ENCODE data around the gene P2RY14. TPM values are rescaled to one million over a fixed set of nuclear protein-coding genes. Genes with fewer than 3 reads are reported as not detected.
"Not testable (repeated sequence)": the region's sequence is repeated elsewhere in the genome, so short reads cannot be mapped to it uniquely, and the experiment has no call there.

Gene P2RY14
- total RNA-seq, 1 donor from 2014 or later, result not detected

DNA sequence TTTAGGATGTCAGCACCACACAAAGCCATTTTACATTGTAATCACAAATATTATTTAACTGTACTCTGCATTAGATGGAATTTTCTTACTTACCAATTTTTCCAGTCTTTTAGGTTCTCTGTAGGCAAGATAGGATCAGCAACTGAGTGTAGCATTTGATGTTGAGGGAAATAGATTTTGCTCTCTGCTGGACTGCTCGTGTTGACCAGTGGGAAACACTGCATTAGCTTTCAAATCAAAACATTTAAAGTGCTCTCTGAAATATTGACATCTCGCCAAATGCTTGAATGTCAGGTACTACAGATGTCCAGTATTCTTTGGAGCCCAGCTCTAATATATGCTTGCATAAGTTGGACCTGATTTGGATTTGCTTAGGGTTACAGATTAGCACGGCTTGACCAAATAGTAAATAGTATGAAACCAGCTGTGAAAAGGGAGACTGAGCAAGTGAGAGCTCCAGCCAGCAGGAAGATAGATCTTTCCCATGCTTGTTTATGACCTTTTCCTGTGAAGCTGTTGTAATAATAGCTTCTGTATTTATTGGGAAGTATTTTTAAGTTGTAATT is 29.5 kb downstream of the P2RY14 start:
- DNase-seq (ENCODE audit: low read depth, low spot score), result no peak
- Mint-ChIP-seq H3K27me3 (ENCODE audit: low read depth) (no peaks in the 10 kb centered on the region), H3K9me3 (no peaks in the 10 kb centered on the region), H3K36me3 (ENCODE audit: low read depth) (no peaks in the 10 kb centered on the region), H3K4me1 (no peaks in the 10 kb centered on the region), H3K4me3 (no peak overlapping the region), H3K27ac (ENCODE audit: unreplicated experiment) (no peak overlapping the region)
- no peak for TF ChIP-seq CTCF (conservative IDR thresholded peaks at IDR 0.05)

GRCh38 chr3:151242006-151242405 is 36.3 kb downstream of the P2RY14 start:
- not testable (repeated sequence) for H3K27me3 Mint-ChIP-seq (ENCODE audit: low read depth); DNase-seq (ENCODE audit: low read depth, low spot score); H3K27ac Mint-ChIP-seq (ENCODE audit: unreplicated experiment); H3K4me3 Mint-ChIP-seq; H3K9me3 Mint-ChIP-seq; H3K4me1 Mint-ChIP-seq; H3K36me3 Mint-ChIP-seq (ENCODE audit: low read depth)

- no peaks in the 10 kb centered on the region for H3K4me1 Mint-ChIP-seq
- no peak overlapping the region for H3K4me3 Mint-ChIP-seq
- H3K9me3 Mint-ChIP-seq, result no peaks in the 10 kb centered on the region
- H3K27ac Mint-ChIP-seq (ENCODE audit: unreplicated experiment), result no peak overlapping the region
- TF ChIP-seq CTCF (conservative IDR thresholded peaks at IDR 0.05), result no peak
- DNase-seq (ENCODE audit: low read depth, low spot score), result no peak
- H3K27me3 Mint-ChIP-seq (ENCODE audit: low read depth), result no peaks in the 10 kb centered on the region
- peaks cover 11% of the 10 kb centered on the region for H3K36me3 Mint-ChIP-seq (ENCODE audit: low read depth)
Observed at GRCh38 chr3:151236736-151237135, 41.6 kb downstream of the P2RY14 start.

GRCh38 chr3:151236316-151236715 is 42.0 kb downstream of the P2RY14 start:
- no peak overlapping the region for H3K27ac Mint-ChIP-seq (ENCODE audit: unreplicated experiment)
- H3K36me3 Mint-ChIP-seq (ENCODE audit: low read depth), result peaks cover 6% of the 10 kb centered on the region
- no peaks in the 10 kb centered on the region for H3K27me3 Mint-ChIP-seq (ENCODE audit: low read depth)
- TF ChIP-seq CTCF (conservative IDR thresholded peaks at IDR 0.05), result no peak
- H3K4me1 Mint-ChIP-seq, result no peaks in the 10 kb centered on the region
- H3K9me3 Mint-ChIP-seq, result no peaks in the 10 kb centered on the region
- no peak for DNase-seq (ENCODE audit: low read depth, low spot score)
- no peak overlapping the region for H3K4me3 Mint-ChIP-seq

DNA sequence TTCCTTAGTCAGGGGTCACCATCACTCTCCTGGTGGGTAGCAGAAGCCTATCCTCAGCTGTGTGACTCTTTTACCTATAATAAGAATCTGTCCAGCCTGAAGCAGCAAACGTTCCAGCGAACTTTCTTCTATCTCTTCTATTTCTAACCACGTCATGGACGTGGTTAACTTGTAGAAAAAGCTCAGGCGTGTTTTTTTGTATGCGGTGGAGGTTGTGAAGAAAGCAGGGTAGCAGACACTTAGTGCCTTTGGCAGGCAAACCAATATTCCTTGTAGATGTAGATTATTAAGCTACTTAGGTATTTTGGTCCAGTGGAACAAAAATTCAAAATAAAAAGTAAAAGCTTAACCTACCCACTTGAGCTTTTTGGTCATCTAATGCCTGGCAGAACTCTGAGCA is 43.5 kb downstream of the P2RY14 start:
- no peak overlapping the region for H3K4me3 Mint-ChIP-seq
- H3K27me3 Mint-ChIP-seq (ENCODE audit: low read depth), result no peaks in the 10 kb centered on the region
- TF ChIP-seq CTCF (conservative IDR thresholded peaks at IDR 0.05), result no peak
- peaks cover 5% of the 10 kb centered on the region for H3K36me3 Mint-ChIP-seq (ENCODE audit: low read depth)
- H3K4me1 Mint-ChIP-seq, result peaks cover 4% of the 10 kb centered on the region
- no peak overlapping the region for H3K27ac Mint-ChIP-seq (ENCODE audit: unreplicated experiment)
- H3K9me3 Mint-ChIP-seq, result no peaks in the 10 kb centered on the region
- DNase-seq (ENCODE audit: low read depth, low spot score), result no peak

DNA sequence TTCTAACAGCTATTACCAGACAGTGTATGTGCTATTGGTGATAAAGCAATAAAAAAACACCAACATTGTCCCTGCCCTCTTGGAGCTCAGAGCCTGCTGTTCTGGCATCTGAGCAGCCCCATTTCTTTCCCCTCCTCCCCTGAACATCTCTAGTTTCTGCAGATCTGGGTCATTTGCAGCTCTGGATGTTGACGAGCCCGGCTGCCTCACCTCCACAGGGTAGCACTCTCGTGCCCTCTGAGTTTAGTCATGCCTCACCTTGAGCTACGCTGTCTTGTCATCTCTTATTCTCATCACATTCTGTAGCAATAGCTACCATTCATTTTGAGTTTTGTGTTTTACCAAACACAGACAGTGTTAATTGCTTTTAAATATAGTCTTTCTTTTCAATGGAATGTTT is 45.4 kb downstream of the P2RY14 start:
- TF ChIP-seq CTCF (conservative IDR thresholded peaks at IDR 0.05), result no peak
- Mint-ChIP-seq H3K27me3 (ENCODE audit: low read depth) (no peaks in the 10 kb centered on the region), H3K4me3 (no peak overlapping the region), H3K27ac (ENCODE audit: unreplicated experiment) (no peak overlapping the region), H3K9me3 (no peaks in the 10 kb centered on the region), H3K4me1 (peaks cover 14% of the 10 kb centered on the region), H3K36me3 (ENCODE audit: low read depth) (peaks cover 3% of the 10 kb centered on the region)
- DNase-seq (ENCODE audit: low read depth, low spot score), result no peak

DNA sequence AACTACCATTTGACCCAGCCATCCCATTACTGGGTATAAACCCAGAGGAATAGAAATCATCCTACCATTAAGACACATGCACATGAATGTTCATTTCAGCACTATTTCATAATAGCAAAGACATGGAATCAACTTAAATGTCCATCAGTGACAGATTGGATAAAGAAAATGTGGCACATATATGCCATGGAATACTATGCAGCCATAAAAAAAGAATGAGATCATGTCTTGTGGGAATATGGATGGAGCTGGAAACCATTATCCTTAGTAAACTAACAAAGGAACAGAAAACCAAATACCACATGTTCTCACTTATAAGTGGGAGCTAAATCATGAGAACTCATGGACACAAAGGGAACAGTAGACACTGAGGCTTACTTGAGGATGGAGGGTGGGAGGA is 45.9 kb downstream of the P2RY14 start:
- not testable (repeated sequence) for H3K27ac Mint-ChIP-seq (ENCODE audit: unreplicated experiment); H3K36me3 Mint-ChIP-seq (ENCODE audit: low read depth); H3K4me3 Mint-ChIP-seq

More for the DNA sequence above, 45.9 kb downstream of the P2RY14 start:
- DNase-seq (ENCODE audit: low read depth, low spot score); H3K27me3 Mint-ChIP-seq (ENCODE audit: low read depth); H3K9me3 Mint-ChIP-seq: not testable (repeated sequence)
- peaks cover 18% of the 10 kb centered on the region for H3K4me1 Mint-ChIP-seq
